Subcutaneous abdominal adipose tissue (tissue), 5 donors: Measurements from ENCODE around the gene TBC1D1.

Experiments
- H3K27ac ChIP-seq: one replicate; pipeline ENCODE4 v1.7.0; 2013; ENCODE audit warnings: low read depth, mild to moderate bottlenecking, inconsistent platforms, low read length, moderate library complexity
- H3K27me3 ChIP-seq, 5 donors: one replicate each; pipeline ENCODE4 v1.7.0; 2013; ENCODE audit warnings: low read length in 5 of 5, inconsistent platforms in 1 of 5; ENCODE audit not compliant: control insufficient read depth in 5 of 5, insufficient read depth in 4 of 5
- H3K36me3 ChIP-seq, 5 donors: one replicate each; pipeline ENCODE4 v1.7.0; 2013; ENCODE audit warnings: low read length in 5 of 5; ENCODE audit not compliant: control insufficient read depth in 5 of 5, insufficient read depth in 5 of 5
- H3K4me1 ChIP-seq, 5 donors: one replicate each; pipeline ENCODE4 v1.7.0; 2013; ENCODE audit warnings: low read length in 5 of 5, mild to moderate bottlenecking in 3 of 5, moderate library complexity in 1 of 5; ENCODE audit not compliant: control insufficient read depth in 5 of 5, insufficient read depth in 5 of 5
- H3K4me3 ChIP-seq, 5 donors: one replicate each; pipeline ENCODE4 v1.7.0; 2013; ENCODE audit warnings: low read length in 5 of 5, low read depth in 1 of 5
- H3K9ac ChIP-seq, 5 donors: one replicate each; pipeline ENCODE4 v1.7.0; 2013; ENCODE audit warnings: low read length in 5 of 5, mild to moderate bottlenecking in 4 of 5, moderate library complexity in 3 of 5
- H3K9me3 ChIP-seq, 5 donors: one replicate each; pipeline ENCODE4 v1.7.0; 2013; ENCODE audit warnings: low read length in 5 of 5; ENCODE audit not compliant: control insufficient read depth in 5 of 5
- donor health status: healthy.
- donor health status: healthy.
- donor health status: healthy.
- donor health status: healthy.
- donor health status: healthy.

TBC1D1 gene

DNA sequence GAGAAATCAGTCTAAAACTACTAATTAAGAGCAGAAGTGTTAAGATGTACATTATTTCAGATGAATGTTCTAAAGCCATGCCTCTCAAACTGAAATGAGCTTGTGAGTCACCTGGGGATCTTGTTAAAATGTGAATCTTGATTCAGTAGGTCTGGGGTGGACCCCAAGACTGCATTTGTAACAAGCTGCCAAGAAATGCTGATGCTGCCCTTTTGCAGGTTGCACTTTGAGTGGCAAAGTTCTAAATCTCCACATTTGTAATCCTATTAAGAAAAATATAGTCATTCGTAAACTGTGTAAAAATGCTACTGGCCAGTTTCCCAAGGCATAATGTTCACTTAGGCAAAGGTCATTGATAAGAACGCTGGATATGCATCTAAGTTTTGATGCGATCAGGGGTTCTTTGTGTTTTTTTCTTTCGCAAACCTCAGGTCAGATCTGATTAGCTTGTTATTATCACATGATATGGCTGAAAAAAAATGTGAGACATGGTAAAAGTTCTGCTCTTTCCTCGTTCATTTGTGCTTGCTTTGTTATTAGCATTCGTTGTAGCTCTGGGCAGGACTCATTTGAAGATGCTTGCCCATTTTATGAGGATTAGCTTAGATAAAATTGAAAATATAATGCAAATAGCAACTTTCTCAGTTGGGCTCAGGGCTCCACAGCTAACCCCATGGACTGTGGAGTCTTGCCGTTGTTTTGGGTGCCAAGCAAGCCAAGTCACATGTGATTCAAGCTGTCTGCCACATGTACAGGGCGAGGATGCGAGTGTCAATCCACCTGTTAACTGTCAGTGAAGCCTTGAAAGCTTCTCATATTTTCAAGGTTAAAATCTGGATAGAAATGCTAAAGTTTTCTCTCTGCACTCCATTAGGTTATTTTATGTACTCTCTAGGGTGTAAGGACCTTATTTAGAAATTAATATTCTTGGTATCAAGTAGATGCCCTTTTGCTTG, 12.1 kb downstream of the TBC1D1 start:
- peaks cover 0 to 4% (median 0%) of the 10 kb centered on the region in 5 donors for H3K27me3 ChIP-seq
- no peaks in the 10 kb centered on the region for H3K36me3 ChIP-seq
- H3K27ac ChIP-seq: no peak overlapping the region
- peaks cover 0 to 3% (median 0%) of the 10 kb centered on the region in 5 donors for H3K4me1 ChIP-seq
- no peak overlapping the region for H3K9ac ChIP-seq
- H3K9me3 ChIP-seq: no peaks in the 10 kb centered on the region
- H3K4me3 ChIP-seq: no peak overlapping the region

DNA sequence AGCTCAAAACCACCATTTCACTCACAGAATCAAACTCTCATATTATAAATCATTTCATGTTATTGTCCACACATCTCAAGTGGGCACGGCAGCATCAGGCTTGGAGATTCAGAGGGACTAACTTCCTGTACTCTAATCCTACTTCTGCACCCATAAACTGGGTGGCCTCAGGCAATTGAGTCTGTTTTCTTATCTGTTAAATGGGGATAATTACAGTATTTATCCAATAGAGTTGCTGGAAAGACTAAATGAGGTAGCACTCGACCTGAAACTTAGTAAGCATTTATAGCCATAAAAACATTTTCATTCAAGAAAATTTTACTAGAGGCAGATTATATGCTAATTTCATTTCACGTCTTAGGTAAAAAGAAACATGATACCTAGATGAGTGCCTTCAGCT, 13.0 kb downstream of the TBC1D1 start:
- peaks cover 0 to 4% (median 0%) of the 10 kb centered on the region in 5 donors for H3K27me3 ChIP-seq
- peaks cover 0 to 3% (median 0%) of the 10 kb centered on the region in 5 donors for H3K4me1 ChIP-seq
- H3K4me3 ChIP-seq: no peak overlapping the region
- H3K36me3 ChIP-seq: no peaks in the 10 kb centered on the region
- H3K9ac ChIP-seq: no peak overlapping the region
- H3K9me3 ChIP-seq: no peaks in the 10 kb centered on the region
- H3K27ac ChIP-seq: no peak overlapping the region

DNA sequence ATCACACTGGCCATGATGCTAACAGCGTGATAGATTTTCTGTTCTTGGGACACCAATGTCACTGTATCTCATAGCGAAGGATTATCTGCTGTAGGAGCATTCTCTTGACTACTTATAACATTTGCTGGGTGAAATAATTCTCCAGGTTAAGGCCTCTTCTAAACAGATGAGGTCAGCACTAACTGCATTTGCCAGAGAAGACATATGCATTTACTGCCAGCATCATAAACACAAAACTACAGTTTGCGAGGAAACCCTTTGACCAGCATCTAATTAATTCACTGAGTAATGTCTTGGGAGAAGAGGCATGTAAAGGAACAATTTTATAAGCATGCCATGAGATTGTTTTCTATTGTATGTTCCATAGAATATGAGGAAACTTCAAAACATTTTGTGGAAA, 13.9 kb downstream of the TBC1D1 start:
- no peak overlapping the region for H3K27ac ChIP-seq

DNA sequence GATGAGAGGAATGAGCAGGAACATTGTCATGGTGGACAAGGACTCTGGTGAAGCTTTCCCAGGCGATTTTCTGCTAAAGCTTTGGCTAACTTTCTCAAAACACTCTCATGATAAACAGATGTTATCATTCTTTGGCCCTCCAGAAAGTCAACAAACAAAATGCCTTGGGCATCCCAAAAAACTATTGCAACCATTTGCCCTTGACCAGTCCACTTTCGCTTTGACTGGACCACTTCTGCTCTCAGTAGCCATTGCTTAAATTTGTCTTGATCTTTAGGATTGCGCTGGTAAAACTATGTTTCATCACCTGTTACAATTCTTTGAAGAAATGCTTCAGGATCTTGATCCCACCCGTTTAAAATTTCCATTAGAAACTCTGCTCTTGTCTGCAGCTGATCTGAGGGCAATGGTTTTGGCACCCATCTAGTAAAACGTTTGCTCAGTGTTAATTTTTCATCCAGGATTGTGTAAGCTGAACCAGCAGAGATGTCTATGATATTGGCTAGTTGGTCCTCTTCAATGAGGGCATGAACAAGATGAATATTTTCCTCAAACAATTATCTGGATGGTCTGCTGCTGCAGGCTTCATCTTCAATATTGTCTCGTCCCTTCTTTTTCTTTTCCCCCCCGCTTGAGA, 14.8 kb downstream of the TBC1D1 start:
- H3K9ac ChIP-seq: no peak overlapping the region
- H3K27ac ChIP-seq: no peak overlapping the region
- H3K9me3 ChIP-seq: no peaks in the 10 kb centered on the region
- peaks cover 0 to 3% (median 0%) of the 10 kb centered on the region in 5 donors for H3K4me1 ChIP-seq
- H3K4me3 ChIP-seq: no peak overlapping the region
- peaks cover 0 to 4% (median 0%) of the 10 kb centered on the region in 5 donors for H3K27me3 ChIP-seq
- H3K36me3 ChIP-seq: no peaks in the 10 kb centered on the region

More for the DNA sequence above, 13.9 kb downstream of the TBC1D1 start:
- Histone ChIP-seq H3K27me3 (peaks cover 0 to 4% (median 0%) of the 10 kb centered on the region in 5 donors), H3K36me3 (no peaks in the 10 kb centered on the region), H3K9ac (no peak overlapping the region), H3K4me1 (peaks cover 0 to 3% (median 0%) of the 10 kb centered on the region in 5 donors), H3K9me3 (no peaks in the 10 kb centered on the region), H3K4me3 (no peak overlapping the region)

DNA sequence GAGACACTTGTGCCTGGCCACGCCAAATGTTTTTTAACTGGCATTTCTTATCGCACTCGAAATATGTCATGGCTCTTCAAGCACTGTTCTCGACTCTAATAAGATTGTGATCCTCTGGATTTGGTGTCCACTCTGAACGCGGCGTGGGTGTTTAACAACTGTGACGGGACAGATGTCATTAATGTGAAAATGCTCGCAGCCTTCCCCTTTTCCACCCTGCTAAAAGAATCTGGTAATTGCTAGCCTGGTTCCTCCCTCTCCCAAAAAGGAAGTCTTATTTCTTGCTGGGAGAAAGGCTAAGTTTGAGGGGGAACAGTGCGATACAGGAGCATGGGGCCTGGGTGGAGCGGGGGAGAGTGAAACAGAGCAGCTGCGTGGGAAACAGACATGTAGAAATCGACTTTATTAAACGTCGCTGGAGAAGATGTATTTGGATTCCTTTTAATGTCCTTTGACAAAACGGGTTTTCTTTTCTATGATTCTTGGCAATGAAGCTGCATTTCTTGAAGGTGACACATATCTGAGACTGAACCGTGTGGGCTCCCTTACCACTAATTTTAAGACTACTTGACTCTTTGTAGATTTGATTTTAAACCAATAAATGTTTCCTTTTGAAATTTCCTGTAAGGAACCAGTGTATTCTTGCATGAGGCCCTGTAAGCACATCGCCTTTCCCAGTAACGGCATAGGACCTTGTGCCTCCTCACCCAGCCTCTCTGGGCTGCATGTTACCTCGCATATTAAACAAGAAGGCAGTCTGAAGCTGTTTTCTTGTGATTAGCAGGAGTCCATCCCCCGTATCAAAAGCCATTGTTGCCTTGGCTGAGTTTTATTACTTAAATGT, 17.8 kb downstream of the TBC1D1 start:
- Histone ChIP-seq H3K4me1 (peaks cover 0 to 3% (median 0%) of the 10 kb centered on the region in 5 donors), H3K27ac (no peak overlapping the region), H3K4me3 (no peak overlapping the region), H3K9ac (no peak overlapping the region), H3K9me3 (no peaks in the 10 kb centered on the region), H3K36me3 (no peaks in the 10 kb centered on the region), H3K27me3 (no peaks in the 10 kb centered on the region)

DNA sequence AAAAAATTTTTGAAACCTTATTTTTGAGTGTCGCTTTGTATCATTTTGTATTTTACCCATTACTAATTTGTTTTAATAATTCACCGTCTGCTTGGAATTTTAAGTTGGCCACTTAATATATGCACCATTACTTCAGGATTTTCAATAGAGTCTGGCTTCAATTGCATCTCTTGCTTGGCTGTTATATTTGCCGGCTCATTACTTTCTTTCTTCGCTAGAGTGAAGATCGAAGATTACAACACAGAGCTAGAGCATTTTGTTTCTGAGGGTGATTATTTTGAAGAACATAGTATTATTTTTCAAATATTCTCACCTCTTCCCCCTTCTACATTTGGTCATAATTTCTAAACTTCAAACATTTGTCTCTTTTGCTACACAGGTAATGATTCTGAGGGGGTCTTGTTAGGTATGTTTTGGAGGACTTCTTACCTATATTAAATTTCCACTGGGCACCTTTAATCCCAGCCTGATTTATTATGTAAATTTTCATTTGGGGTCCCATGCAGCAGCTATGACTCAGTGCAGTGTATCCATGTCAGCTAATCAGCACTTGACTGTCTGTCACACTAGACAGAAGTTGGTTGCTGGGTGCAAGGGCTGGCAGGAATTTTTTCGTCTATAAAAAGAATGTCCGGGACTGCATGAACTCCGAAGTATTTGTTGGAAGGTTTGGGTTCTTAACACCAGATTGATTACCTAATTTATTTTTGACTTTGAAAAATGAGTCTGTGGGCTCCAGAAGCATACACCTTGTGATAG, 18.6 kb downstream of the TBC1D1 start:
- no peaks in the 10 kb centered on the region for H3K9me3 ChIP-seq
- no peak overlapping the region for H3K27ac ChIP-seq
- H3K4me1 ChIP-seq: no peaks in the 10 kb centered on the region
- no peaks in the 10 kb centered on the region for H3K27me3 ChIP-seq
- no peaks in the 10 kb centered on the region for H3K36me3 ChIP-seq
- no peak overlapping the region for H3K9ac ChIP-seq
- H3K4me3 ChIP-seq: no peak overlapping the region

DNA sequence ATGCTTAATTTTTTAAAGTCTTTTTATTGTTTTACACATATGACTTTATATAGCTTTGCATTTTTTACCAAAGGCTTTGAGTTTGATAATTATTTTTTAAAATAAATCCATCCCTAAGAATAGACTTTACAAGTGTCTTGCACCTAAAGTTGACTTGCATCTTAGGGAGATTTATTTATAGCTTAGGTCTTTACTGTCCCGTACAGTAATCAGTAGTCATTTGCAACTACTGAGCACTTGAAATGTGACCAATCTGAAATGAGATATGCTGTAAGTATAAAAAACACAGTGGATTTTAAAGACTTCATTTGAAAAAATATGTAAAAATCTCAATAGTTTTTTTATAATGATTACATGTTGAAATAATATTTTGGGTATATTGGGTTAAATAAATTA, 19.2 kb downstream of the TBC1D1 start:
- Histone ChIP-seq H3K9ac (no peak overlapping the region), H3K4me3 (no peak overlapping the region), H3K27me3 (no peaks in the 10 kb centered on the region), H3K27ac (no peak overlapping the region), H3K4me1 (no peaks in the 10 kb centered on the region), H3K36me3 (no peaks in the 10 kb centered on the region), H3K9me3 (no peaks in the 10 kb centered on the region)

DNA sequence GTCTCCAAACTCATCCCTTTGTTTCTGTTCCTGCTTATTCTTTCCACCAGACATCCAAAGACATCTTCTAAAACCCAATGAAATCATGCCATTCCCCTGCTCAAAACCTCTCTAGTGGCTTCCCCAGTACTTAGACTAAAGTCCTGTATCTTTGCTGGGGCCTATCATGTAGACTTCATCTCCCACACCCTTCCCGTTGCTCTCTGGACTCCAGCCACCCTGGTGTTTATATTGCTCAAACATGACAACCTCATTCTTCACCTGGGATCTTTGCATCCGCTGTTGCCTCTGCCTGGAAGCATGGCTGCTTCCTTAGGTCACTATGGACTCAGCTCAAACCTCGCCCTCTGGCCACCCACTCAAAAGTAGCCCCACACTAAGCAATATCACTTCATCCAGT, 23.7 kb downstream of the TBC1D1 start:
- Histone ChIP-seq H3K9me3 (no peaks in the 10 kb centered on the region), H3K4me3 (no peak overlapping the region), H3K9ac (no peak overlapping the region), H3K27me3 (no peaks in the 10 kb centered on the region), H3K4me1 (no peaks in the 10 kb centered on the region), H3K27ac (no peak overlapping the region), H3K36me3 (no peaks in the 10 kb centered on the region)

DNA sequence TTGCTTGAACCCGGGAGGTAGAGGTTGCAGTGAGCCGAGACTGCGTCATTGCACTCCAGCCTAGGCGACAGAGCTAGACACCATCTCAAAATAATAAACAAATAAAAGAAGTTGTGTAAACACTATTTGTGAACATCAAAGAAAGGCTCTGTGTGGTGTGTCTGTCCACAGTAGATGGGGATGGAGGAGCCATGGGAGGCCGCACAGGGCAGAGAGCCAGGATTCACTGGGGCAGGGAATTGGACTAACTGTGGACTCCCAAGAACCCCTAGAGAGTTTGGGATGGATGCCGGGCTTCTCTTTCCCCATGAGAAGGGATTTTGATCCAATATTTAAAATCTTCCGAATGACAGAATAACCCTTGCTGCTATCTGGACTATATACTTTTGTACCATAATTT, 26.5 kb downstream of the TBC1D1 start:
- H3K9ac ChIP-seq: no peak overlapping the region
- no peak overlapping the region for H3K27ac ChIP-seq
- H3K9me3 ChIP-seq: no peaks in the 10 kb centered on the region
- H3K4me3 ChIP-seq: no peak overlapping the region
- H3K4me1 ChIP-seq: no peaks in the 10 kb centered on the region
- no peaks in the 10 kb centered on the region for H3K27me3 ChIP-seq
- H3K36me3 ChIP-seq: no peaks in the 10 kb centered on the region
